Nucleus accumbens (tissue), 56 donors: ENCODE results near the gene MLIP.
"Not testable (repeated sequence)": the region's sequence is repeated elsewhere in the genome, so short reads cannot be mapped to it uniquely, and the experiment has no call there.

Experiments
- DNase-seq, 56 donors: peaks; one replicate each; lab custom pipeline; 2025; lab: John Stamatoyannopoulos, UW

Gene MLIP

GRCh38 chr6:54111341-54112045 is at the start of gene MLIP:
MLIP (plus strand) TSS chr6:54111443; CDS start chr6:54111480, 37 bp downstream.
- no peak for DNase-seq

- no peak for DNase-seq
Measured at GRCh38 chr6:54063228-54063539, 48.1 kb upstream of the MLIP start.

- DNase-seq = no peak
Measured at GRCh38 chr6:54068694-54069093, 42.5 kb upstream of the MLIP start.

- no peak for DNase-seq
Measured at GRCh38 chr6:54070025-54070424, 41.2 kb upstream of the MLIP start.

- no peak for DNase-seq
Measured at GRCh38 chr6:54071821-54072340, 39.4 kb upstream of the MLIP start.

- DNase-seq = no peak
Measured at GRCh38 chr6:54072635-54073313, 38.5 kb upstream of the MLIP start.

GRCh38 chr6:54073487-54073886 is 37.8 kb upstream of the MLIP start:
- DNase-seq = no peak

GRCh38 chr6:54074109-54074508 is 37.1 kb upstream of the MLIP start:
- DNase-seq = peak in 3 of 56 donors; percentile 1 to 2 (median 2)

- DNase-seq = no peak
Measured at GRCh38 chr6:54074578-54075195, 36.6 kb upstream of the MLIP start.

GRCh38 chr6:54076159-54076789 is 35.0 kb upstream of the MLIP start:
- no peak for DNase-seq

GRCh38 chr6:54081499-54081898 is 29.7 kb upstream of the MLIP start:
- not testable (repeated sequence) for DNase-seq

GRCh38 chr6:54083287-54083686 is 28.0 kb upstream of the MLIP start:
- DNase-seq = no peak

GRCh38 chr6:54084231-54084630 is 27.0 kb upstream of the MLIP start:
- no peak for DNase-seq

- no peak for DNase-seq
Measured at GRCh38 chr6:54085047-54085446, 26.2 kb upstream of the MLIP start.

- DNase-seq = peak in 16 of 56 donors; percentile 1 to 30 (median 6)
Measured at GRCh38 chr6:54085541-54085940, 25.7 kb upstream of the MLIP start.

GRCh38 chr6:54086439-54086838 is 24.8 kb upstream of the MLIP start:
- DNase-seq = no peak

- DNase-seq = no peak
Measured at GRCh38 chr6:54087721-54088120, 23.5 kb upstream of the MLIP start.

GRCh38 chr6:54093326-54093948 is 17.8 kb upstream of the MLIP start:
- no peak for DNase-seq

- no peak for DNase-seq
Measured at GRCh38 chr6:54094293-54094692, 16.9 kb upstream of the MLIP start.

GRCh38 chr6:54094786-54095185 is 16.5 kb upstream of the MLIP start:
- no peak for DNase-seq

GRCh38 chr6:54095723-54096122 is 15.5 kb upstream of the MLIP start:
- DNase-seq = no peak
